DND-41 (cell line): ENCODE results near the gene TP73.

Source experiments
- CTCF ChIP-seq: IDR thresholded peaks from 2 replicates; pipeline ENCODE4 v1.5.1; 2012; ENCODE audit warnings: borderline replicate concordance, low read length, moderate library complexity, mild to moderate bottlenecking; ENCODE audit not compliant: poor library complexity, severe bottlenecking; ENCODE audit errors: extremely low read depth
- EZH2 ChIP-seq: IDR thresholded peaks from 3 replicates; pipeline ENCODE4 v1.6.1; 2012; ENCODE audit warnings: borderline replicate concordance, low read depth, mild to moderate bottlenecking, moderate library complexity, low read length, inconsistent platforms; ENCODE audit not compliant: severe bottlenecking

DNA sequence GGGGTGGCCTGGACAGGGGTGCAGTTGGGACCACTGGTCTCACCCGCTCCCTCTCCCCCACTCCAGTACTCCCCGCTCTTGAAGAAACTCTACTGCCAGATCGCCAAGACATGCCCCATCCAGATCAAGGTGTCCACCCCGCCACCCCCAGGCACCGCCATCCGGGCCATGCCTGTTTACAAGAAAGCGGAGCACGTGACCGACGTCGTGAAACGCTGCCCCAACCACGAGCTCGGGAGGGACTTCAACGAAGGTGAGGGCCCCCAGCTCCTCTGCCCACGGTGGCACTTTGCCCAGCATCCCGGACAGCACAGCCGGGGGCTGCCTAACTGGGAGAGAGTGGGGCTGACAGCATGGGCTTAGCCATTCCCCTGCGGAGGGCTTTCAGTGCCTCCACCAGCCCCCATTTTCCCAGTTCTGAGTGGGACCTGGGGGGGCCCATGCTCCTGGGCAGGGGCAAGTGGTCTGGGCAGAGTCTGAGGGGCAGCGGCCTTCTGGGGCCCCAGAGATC, 69.7 kb downstream of the TP73 start:
- TF ChIP-seq CTCF: no peak
- no peak for TF ChIP-seq EZH2
